HepG2 (cell line): ENCODE measurements around the gene MICOS13. TPM values are rescaled to one million over a fixed set of nuclear protein-coding genes. Genes with fewer than 3 reads are reported as not detected.
A peak's percentile ranks its signal among the peaks of the same experiment; 100 is the strongest.

ENCODE experiments used
- ATAC-seq: fragments of 200-7000 bp; cut with Tn5 transposase; 3 replicates; pipeline ENCODE4 v1.9.1; 2020; ENCODE audit warnings: mild to moderate bottlenecking, moderate library complexity
- BruUV-seq: library from RNA; stranded (reverse); fragments of 400-500 nt; replicated peaks from 2 replicates; lab custom pipeline; 2021; lab: Mats Ljungman, UMichigan
- CTCF ChIA-PET: fragments of 300-600 bp; formaldehyde crosslinking; extraction: SDS; loops from one replicate; lab custom pipeline; 2021; ENCODE audit warnings: low total read pairs, inconsistent platforms, low intra/inter-chr PET ratio; lab: Yijun Ruan, JAX
- POLR2A ChIA-PET: fragments of 350-600 bp; sonication (Branson Sonifier 250); formaldehyde crosslinking; loops from one replicate; lab custom pipeline; 2020; ENCODE audit warnings: antibody characterized with exemption, inconsistent platforms; lab: Yijun Ruan, JAX
- DNase-seq: peaks from one replicate; pipeline ENCODE4 v3.0.0-alpha.2; 2015; ENCODE audit warnings: low spot score
- FAIRE-seq: peaks from 3 replicates; lab custom pipeline; 2011; peaks lifted over from hg19 to GRCh38; lab: Jason Lieb, UNC
- H2AFZ ChIP-seq: one replicate; pipeline ENCODE4 v1.6.1; 2011; ENCODE audit warnings: low read length, inconsistent platforms
- H3K27ac ChIP-seq: fragments of 300-600 bp; 3 replicates; pipeline ENCODE4 v1.8.0; 2011; ENCODE audit warnings: mixed run types, mild to moderate bottlenecking, mixed read lengths, low read length, inconsistent platforms; ENCODE audit not compliant: insufficient read depth; ENCODE audit errors: extremely low read length
- H3K27me3 ChIP-seq, 2 experiments: fragments of 200-600 bp in 1 of 2; 2 replicates in 1 of 2; 3 replicates in 1 of 2; pipeline versions ENCODE4 v1.6.0 to v1.8.0; 2011; ENCODE audit warnings: low read length in 2 of 2, mild to moderate bottlenecking in 2 of 2, moderate library complexity in 2 of 2, inconsistent platforms in 1 of 2; ENCODE audit not compliant: insufficient read depth in 2 of 2, control insufficient read depth in 1 of 2
- H3K36me3 ChIP-seq, 2 experiments: fragments of 200-600 bp in 1 of 2; replicated peaks in 1 of 2; 2 replicates in 1 of 2; 3 replicates in 1 of 2; pipeline versions ENCODE4 v1.5.1 to v1.8.0; 2011; ENCODE audit warnings: low read length in 2 of 2, inconsistent platforms in 1 of 2; ENCODE audit not compliant: insufficient read depth in 2 of 2, control insufficient read depth in 1 of 2
- H3K4me1 ChIP-seq: 2 replicates; pipeline ENCODE4 v1.5.1; 2012; ENCODE audit warnings: low read length, inconsistent platforms; ENCODE audit not compliant: insufficient read depth
- H3K4me2 ChIP-seq: 2 replicates; pipeline ENCODE4 v1.6.0; 2011; ENCODE audit warnings: low read depth, low read length, inconsistent platforms
- H3K4me3 ChIP-seq, 3 experiments: fragments of 200-600 bp in 1 of 3; sonication (generic), shearing (Covaris generic) in 1 of 3; replicated peaks in 1 of 3; 2 replicates each; pipeline ENCODE4 v1.5.1; 2011 to 2016; ENCODE audit warnings: low read length in 3 of 3, inconsistent platforms in 2 of 3, low read depth in 2 of 3, mild to moderate bottlenecking in 2 of 3, control low read depth in 1 of 3, mixed read lengths in 1 of 3; ENCODE audit not compliant: insufficient read depth in 1 of 3
- H3K79me2 ChIP-seq: one replicate; pipeline ENCODE4 v1.6.1; 2011; ENCODE audit warnings: low read length, inconsistent platforms; ENCODE audit not compliant: insufficient read depth
- H3K9ac ChIP-seq: 2 replicates; pipeline ENCODE4 v1.6.0; 2011; ENCODE audit warnings: mild to moderate bottlenecking, low read depth, low read length, inconsistent platforms; ENCODE audit not compliant: insufficient read depth
- H3K9me3 ChIP-seq: 2 replicates; pipeline ENCODE4 v1.5.1; 2012; ENCODE audit warnings: mild to moderate bottlenecking, low read length
- H4K20me1 ChIP-seq: 2 replicates; pipeline ENCODE4 v1.6.0; 2011; ENCODE audit warnings: inconsistent platforms, mild to moderate bottlenecking, low read length, moderate library complexity; ENCODE audit not compliant: insufficient read depth
- AGO2 ChIP-seq: fragments of 200-400 bp; formaldehyde crosslinking; optimal IDR thresholded peaks from 2 replicates; pipeline ENCODE3; 2017; ENCODE audit warnings: mild to moderate bottlenecking, low read depth, low read length, moderate library complexity
- AKAP8 ChIP-seq: sonication (generic); formaldehyde crosslinking; IDR thresholded peaks from 2 replicates; pipeline ENCODE4 v1.5.1; 2020; ENCODE audit warnings: mild to moderate bottlenecking, missing genetic modification reagents
- CBFB ChIP-seq: sonication (generic); formaldehyde crosslinking; IDR thresholded peaks from 2 replicates; pipeline ENCODE4 v1.4.0; 2020; ENCODE audit warnings: missing genetic modification reagents
- CENPBD1 ChIP-seq: sonication (generic); formaldehyde crosslinking; IDR thresholded peaks from 2 replicates; pipeline ENCODE4 v1.8.0; 2022; ENCODE audit warnings: missing genetic modification reagents, low read depth, mild to moderate bottlenecking, borderline replicate concordance
- DR1 ChIP-seq: sonication (generic); formaldehyde crosslinking; IDR thresholded peaks from 2 replicates; pipeline ENCODE4 v1.8.0; 2021; ENCODE audit warnings: mild to moderate bottlenecking, missing genetic modification reagents, inconsistent platforms
- ELF1 ChIP-seq: sonication (generic); formaldehyde crosslinking; IDR thresholded peaks from 2 replicates; pipeline ENCODE4 v1.4.0; 2020; ENCODE audit warnings: missing genetic modification reagents
- EP300 ChIP-seq, 3 experiments: sonication (generic) in 1 of 3; formaldehyde crosslinking in 1 of 3; IDR thresholded peaks; 2 replicates each; pipeline versions ENCODE4 v1.5.1 to v1.6.1; 2011 to 2020; ENCODE audit warnings: low read depth in 2 of 3, low read length in 2 of 3, borderline replicate concordance in 1 of 3, improper control_type of control experiment in 1 of 3, mild to moderate bottlenecking in 1 of 3, missing genetic modification reagents in 1 of 3, moderate library complexity in 1 of 3
- GATAD2A ChIP-seq: IDR thresholded peaks from 2 replicates; pipeline ENCODE4 v1.6.1; 2016
- HIVEP1 ChIP-seq: sonication (generic); formaldehyde crosslinking; IDR thresholded peaks from 2 replicates; pipeline ENCODE4 v1.4.0; 2020; ENCODE audit warnings: mild to moderate bottlenecking, missing genetic modification reagents
- KDM5B ChIP-seq: sonication (generic); formaldehyde crosslinking; IDR thresholded peaks from 2 replicates; pipeline ENCODE4 v1.4.0; 2020; ENCODE audit warnings: missing genetic modification reagents, mild to moderate bottlenecking, borderline replicate concordance
- MTERF4 ChIP-seq: sonication (generic); formaldehyde crosslinking; IDR thresholded peaks from 2 replicates; pipeline ENCODE4 v1.8.0; 2023; ENCODE audit warnings: mild to moderate bottlenecking, missing genetic modification reagents
- SATB2 ChIP-seq: sonication (generic); formaldehyde crosslinking; IDR thresholded peaks from 2 replicates; pipeline ENCODE4 v1.5.0; 2020; ENCODE audit warnings: missing genetic modification reagents
- TCF7 ChIP-seq: sonication (generic); IDR thresholded peaks from 2 replicates; pipeline ENCODE4 v1.6.1; 2016; ENCODE audit warnings: antibody characterized with exemption, low read depth
- ZBTB38 ChIP-seq: sonication (generic); formaldehyde crosslinking; IDR thresholded peaks from 2 replicates; pipeline ENCODE4 v1.5.1; 2020; ENCODE audit warnings: mild to moderate bottlenecking, missing genetic modification reagents
- ZNF207 ChIP-seq: fragments of 450-650 bp; IDR thresholded peaks from 2 replicates; pipeline ENCODE4 v1.6.1; 2016; ENCODE audit warnings: antibody characterized with exemption, borderline replicate concordance
- ZNF543 ChIP-seq: sonication (generic); formaldehyde crosslinking; IDR thresholded peaks from 2 replicates; pipeline ENCODE4 v1.4.0; 2020; ENCODE audit warnings: mild to moderate bottlenecking, missing genetic modification reagents
- ZNF850 ChIP-seq: sonication (generic); formaldehyde crosslinking; conservative IDR thresholded peaks from 2 replicates; pipeline ENCODE4 v1.9.0; 2021; ENCODE audit warnings: mild to moderate bottlenecking, missing genetic modification reagents
- ZUFSP ChIP-seq: sonication (generic); formaldehyde crosslinking; IDR thresholded peaks from 2 replicates; pipeline ENCODE4 v1.9.0; 2021; ENCODE audit warnings: missing genetic modification reagents, mild to moderate bottlenecking, borderline replicate concordance
- whole genome bisulfite sequencing: methylation state at CpG from one replicate; pipeline ENCODE4 v1.1.6; 2017; ENCODE audit warnings: low lambda C conversion rate; 5-methylcytosine and 5-hydroxymethylcytosine counted together
- in situ Hi-C: cut with HindIII; loops from 2 replicates; pipeline ENCODE4 v1.10.0; 2017; ENCODE audit warnings: low pct_unique_long_range_greater_than_20kb; ENCODE audit not compliant: extremely low pct_ligation_motif_present
- intact Hi-C: fragments of 100-400 bp; cut with micrococcal nuclease; formaldehyde crosslinking; loops from one replicate; pipeline ENCODE4 v1.10.0; 2022; ENCODE audit not compliant: unreplicated experiment
- polyA plus RNA-seq, 8 experiments: library from polyadenylated mRNA; depleted of rRNA in 3 of 8; stranded (reverse) in 7 of 8; unstranded in 1 of 8; fragments of >200 nt; fragmentation: Illumina TruSeq in 4 of 8; extraction: Trizol in 4 of 8; gene quantifications; 2 replicates each; pipeline versions ENCODE4 v1.2.1 to v1.2.3, GENCODE V29; 2011 to 2016; ENCODE audit warnings: low read depth in 4 of 8, missing spikeins in 1 of 8, mixed read lengths in 1 of 8; ENCODE audit not compliant: insufficient read depth in 1 of 8
- total RNA-seq, 5 experiments: library from RNA; depleted of rRNA; stranded (reverse); fragments of >200 nt; fragmentation: Illumina TruSeq; extraction: Trizol; gene quantifications; 2 replicates each; pipeline ENCODE4 v1.2.3, GENCODE V29; 2016; ENCODE audit warnings: low read depth in 1 of 5

Gene MICOS13
- total and polyA plus RNA-seq, 2 of the 13 experiments (the other 11 are each of a cell fraction or from before 2014, with no cell fraction given), result 28.8 to 35.4 TPM

DNA sequence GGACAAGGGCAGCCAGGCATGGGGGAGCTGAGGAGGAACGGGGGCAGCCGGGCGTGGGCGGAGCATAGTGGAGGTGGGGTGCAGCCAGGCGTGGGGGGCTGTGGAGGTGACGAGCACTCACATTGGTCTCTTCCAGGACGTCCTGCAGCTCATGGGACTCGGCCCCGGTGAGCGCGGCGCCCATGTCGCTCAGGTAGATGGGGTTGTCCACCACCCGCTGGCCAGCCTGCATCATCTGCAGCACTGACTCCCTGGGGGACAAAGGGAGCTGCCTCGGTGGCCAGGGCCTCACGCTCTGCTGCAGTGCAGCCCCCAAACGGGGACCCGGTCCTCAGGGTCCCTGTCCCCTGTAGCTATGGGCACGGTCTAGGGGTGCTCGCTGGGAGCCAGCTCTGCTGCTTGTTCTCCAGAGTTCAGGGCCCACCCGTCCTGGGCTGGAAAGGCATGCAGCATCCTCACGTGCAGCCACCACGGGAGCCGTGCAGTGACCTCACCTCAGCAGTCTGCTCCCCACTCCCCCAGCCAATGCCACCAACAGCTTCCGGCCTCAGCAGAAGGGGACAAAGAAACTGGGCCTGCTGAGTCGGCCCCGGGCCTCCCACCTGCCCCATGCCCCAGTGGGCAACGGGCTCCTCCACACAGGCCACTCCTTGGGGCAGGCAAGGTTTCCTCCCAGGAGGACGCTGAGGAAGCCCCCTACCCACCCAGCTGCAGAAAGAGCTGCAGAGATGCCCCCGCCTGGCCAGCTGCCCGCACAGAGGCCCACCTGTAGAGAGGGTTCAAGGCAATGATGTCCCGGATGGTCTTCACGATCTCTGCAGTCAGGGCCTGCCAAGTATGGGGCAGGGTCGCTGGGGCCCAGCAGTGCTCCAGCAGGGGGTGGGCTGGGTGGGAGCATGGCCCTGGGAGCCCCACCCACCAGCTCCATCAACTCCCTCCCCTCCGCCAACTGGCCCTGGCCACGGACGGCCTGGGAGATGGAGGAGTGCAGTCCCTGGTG lies 27.6 kb upstream of the MICOS13 start (continued):
- TF ChIP-seq ZNF850 (no peak), EP300 (IDR thresholded peaks at IDR 0.05; ENCODE audit: low read depth in 2 of 2, low read length in 2 of 2) (no peak), EP300 (CRISPR knock-in tag; IDR thresholded peaks at IDR 0.05; ENCODE audit: borderline replicate concordance) (no peak), CENPBD1 (CRISPR knock-in tag) (no peak)

- POLR2A ChIA-PET, result interaction anchor here (1.1 to 1.7 kb wide), 2 partner anchors 12 to 13 kb away, joined by 4 to 6 read pairs; partner anchors contain the start of genes CATSPERD and LONP1
- 97% methylated on average over 30 of the region's 35 CpGs for WGBS
- CTCF ChIA-PET, result no interaction called here
- TF ChIP-seq DR1 (CRISPR knock-in tag) (no peak), HIVEP1 (CRISPR knock-in tag) (no peak), AKAP8 (CRISPR knock-in tag) (0 out of 2 replicates have a peak, but pooled peaks have one; percentile 46), ZUFSP (CRISPR knock-in tag) (no peak), ZBTB38 (CRISPR knock-in tag) (peak; percentile 38; the same call in 1 of the 2 replicates), GATAD2A (CRISPR knock-in tag) (no peak), CBFB (CRISPR knock-in tag) (no peak), ZNF207 (no peak), TCF7 (no peak), AGO2 (peak; percentile 27), KDM5B (CRISPR knock-in tag) (no peak), SATB2 (no peak), ZNF543 (CRISPR knock-in tag) (no peak), MTERF4 (no peak), ELF1 (CRISPR knock-in tag) (no peak)
Measured at GRCh38 chr19:5706876-5707573, 26.7 kb upstream of the MICOS13 start.

More at GRCh38 chr19:5706876-5707573, 26.7 kb upstream of the MICOS13 start:
- no peaks in the 10 kb centered on the region for H4K20me1 ChIP-seq
- no TSS peak for BruUV-seq
- peaks cover 38 to 74% of the 10 kb centered on the region in 2 experiments for H3K36me3 ChIP-seq
- H3K79me2 ChIP-seq, result no peaks in the 10 kb centered on the region
- H3K4me1 ChIP-seq, result no peaks in the 10 kb centered on the region
- no peak overlapping the region for H2AFZ ChIP-seq
- no peak overlapping the region for H3K27ac ChIP-seq
- intact Hi-C loops, result no loop called here
- FAIRE-seq (no peak), ATAC-seq (no peak), DNase-seq (no peak)
- H3K9ac ChIP-seq, result no peak overlapping the region
- no peak overlapping the region for H3K4me2 ChIP-seq
- H3K27me3 ChIP-seq, result no peaks in the 10 kb centered on the region
- no peak overlapping the region for H3K4me3 ChIP-seq
- no peaks in the 10 kb centered on the region for H3K9me3 ChIP-seq
- in situ Hi-C loops, result no loop called here
